ENCODE data around the gene ITPR3. TPM values are rescaled to one million over a fixed set of nuclear protein-coding genes. Genes with fewer than 3 reads are reported as not detected.

The ITPR3 gene
- total RNA-seq, 2 donors from 2014 or later: 48.1 to 48.3 TPM

- peak; percentile 93 for ATAC-seq
- no peaks in the 10 kb centered on the region for H3K9me3 ChIP-seq (ENCODE audit: control insufficient read depth, low read length, poor library complexity, severe bottlenecking)
- peak overlapping the region; percentile 12 for H3K4me3 Mint-ChIP-seq
- no peaks in the 10 kb centered on the region for H3K27me3 Mint-ChIP-seq
- DNase-seq: peak; percentile 65 to 87 (median 79)
- H3K36me3 Mint-ChIP-seq (ENCODE audit: low read depth): no peaks in the 10 kb centered on the region
- H3K27ac Mint-ChIP-seq: peak overlapping the region; percentile 53
- peaks cover 13% of the 10 kb centered on the region for H3K4me1 Mint-ChIP-seq
These were observed 35.6 kb upstream of the ITPR3 start for GRCh38 chr6:33585403-33586107.

GRCh38 chr6:33586108-33586640 is 34.9 kb upstream of the ITPR3 start:
- no peaks in the 10 kb centered on the region for H3K36me3 Mint-ChIP-seq (ENCODE audit: low read depth)
- no peak overlapping the region for H3K4me3 Mint-ChIP-seq
- no peaks in the 10 kb centered on the region for H3K9me3 ChIP-seq (ENCODE audit: control insufficient read depth, low read length, poor library complexity, severe bottlenecking)
- H3K4me1 Mint-ChIP-seq: peaks cover 15% of the 10 kb centered on the region
- H3K27me3 Mint-ChIP-seq: no peaks in the 10 kb centered on the region
- DNase-seq (no peak), ATAC-seq (no peak)
- H3K27ac Mint-ChIP-seq: peak overlapping the region; percentile 53

DNA sequence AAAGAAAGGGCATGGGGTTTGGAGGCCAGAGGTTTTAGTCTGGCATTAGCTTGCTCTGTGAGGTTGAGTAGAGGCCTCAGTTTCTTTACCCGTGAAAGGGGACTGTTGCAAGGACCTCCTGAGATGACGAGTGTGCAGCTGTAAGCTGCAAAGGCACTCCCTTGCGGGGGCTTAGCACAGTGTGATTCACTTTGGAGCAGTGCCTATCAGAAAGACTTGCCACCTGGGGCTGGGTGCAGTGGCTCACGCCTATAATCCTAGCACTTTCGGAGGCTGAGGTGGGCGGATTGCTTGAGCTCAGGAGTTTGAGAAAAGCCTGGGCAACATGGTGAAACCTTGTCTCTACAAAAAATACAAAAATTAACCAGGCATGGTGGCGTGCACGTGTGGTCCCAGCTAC is 33.6 kb upstream of the ITPR3 start:
- Mint-ChIP-seq H3K4me1 (peaks cover 21% of the 10 kb centered on the region), H3K27ac (peak overlapping the region; percentile 21), H3K4me3 (no peak overlapping the region), H3K27me3 (no peaks in the 10 kb centered on the region), H3K36me3 (ENCODE audit: low read depth) (no peaks in the 10 kb centered on the region)
- H3K9me3 ChIP-seq (ENCODE audit: control insufficient read depth, low read length, poor library complexity, severe bottlenecking): no peaks in the 10 kb centered on the region
- DNase-seq (no peak), ATAC-seq (no peak)

- Mint-ChIP-seq H3K36me3 (ENCODE audit: low read depth) (no peaks in the 10 kb centered on the region), H3K27ac (peak overlapping the region; percentile 70), H3K27me3 (no peaks in the 10 kb centered on the region), H3K4me3 (no peak overlapping the region), H3K4me1 (peaks cover 28% of the 10 kb centered on the region)
- no peaks in the 10 kb centered on the region for H3K9me3 ChIP-seq (ENCODE audit: control insufficient read depth, low read length, poor library complexity, severe bottlenecking)
- ATAC-seq (no peak), DNase-seq (no peak)
These were observed 32.2 kb upstream of the ITPR3 start for GRCh38 chr6:33588894-33589293.

DNA sequence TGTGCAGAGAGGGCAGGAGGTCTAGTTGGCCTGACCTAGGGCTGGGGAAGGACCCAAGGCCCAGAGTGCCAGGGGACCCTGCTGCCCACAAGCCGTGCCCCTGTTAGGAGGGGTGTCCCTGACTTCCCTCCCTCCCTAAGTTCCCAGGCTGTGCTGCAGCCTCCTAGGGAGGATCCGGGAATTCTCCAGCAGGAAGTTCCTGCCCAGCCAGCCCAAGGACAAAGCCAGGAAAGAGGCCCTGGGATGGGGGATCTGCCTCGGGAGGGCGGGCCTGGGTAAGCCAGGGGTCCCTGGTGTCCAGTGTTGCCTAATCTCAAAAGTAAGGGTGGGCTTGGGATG is 31.8 kb upstream of the ITPR3 start:
- Mint-ChIP-seq H3K4me1 (peaks cover 28% of the 10 kb centered on the region), H3K27me3 (no peaks in the 10 kb centered on the region), H3K36me3 (ENCODE audit: low read depth) (no peaks in the 10 kb centered on the region), H3K4me3 (no peak overlapping the region), H3K27ac (no peak overlapping the region)
- ATAC-seq (no peak), DNase-seq (no peak)
- H3K9me3 ChIP-seq (ENCODE audit: control insufficient read depth, low read length, poor library complexity, severe bottlenecking): no peaks in the 10 kb centered on the region

DNA sequence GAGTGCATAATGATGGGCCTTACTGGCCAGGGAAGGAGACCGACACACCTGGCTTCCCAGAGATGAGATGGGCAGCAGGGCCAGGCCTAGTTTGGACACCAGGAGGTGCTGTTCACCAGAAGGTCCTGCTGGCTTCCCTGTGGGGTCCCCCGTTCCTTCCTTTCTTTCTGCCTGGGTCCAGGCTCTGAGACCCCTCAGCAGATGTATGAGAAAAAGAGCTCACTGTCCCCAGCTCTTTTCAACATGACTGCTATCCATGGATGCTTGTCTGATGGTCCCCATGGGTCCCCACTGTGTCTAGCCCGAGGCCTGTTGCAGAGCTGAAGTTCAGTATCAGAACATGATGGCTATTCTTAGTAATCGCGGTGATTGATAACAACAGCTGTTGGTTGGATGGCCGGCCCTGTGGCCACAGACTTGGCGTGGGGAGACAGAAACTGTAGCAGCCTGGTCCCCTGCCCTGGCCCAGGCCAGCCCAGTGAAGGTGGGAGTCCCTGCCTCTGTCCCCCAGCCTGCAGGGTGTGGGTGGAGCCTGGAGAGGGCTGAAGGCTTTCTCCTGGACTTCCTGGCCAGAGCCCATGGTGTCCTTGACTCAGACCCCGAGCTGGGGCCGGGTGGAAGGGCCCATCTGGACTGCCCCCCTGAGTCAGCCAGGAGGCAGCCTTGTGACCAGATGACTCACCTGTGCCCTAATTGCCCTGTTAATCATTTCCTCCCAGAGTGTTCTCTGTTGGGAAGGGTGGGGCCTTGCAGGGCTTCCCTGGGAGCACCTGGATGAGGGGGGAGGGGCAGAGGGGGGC is 31.2 kb upstream of the ITPR3 start:
- ATAC-seq (no peak), DNase-seq (peak in 1 of 3 donors; percentile 31)
- Mint-ChIP-seq H3K4me1 (peaks cover 30% of the 10 kb centered on the region), H3K27ac (peak overlapping the region; percentile 27), H3K4me3 (no peak overlapping the region), H3K36me3 (ENCODE audit: low read depth) (no peaks in the 10 kb centered on the region), H3K27me3 (no peaks in the 10 kb centered on the region)
- H3K9me3 ChIP-seq (ENCODE audit: control insufficient read depth, low read length, poor library complexity, severe bottlenecking): no peaks in the 10 kb centered on the region

GRCh38 chr6:33590531-33591198 is 30.5 kb upstream of the ITPR3 start:
- peaks cover 26% of the 10 kb centered on the region for H3K4me1 Mint-ChIP-seq
- no peaks in the 10 kb centered on the region for H3K36me3 Mint-ChIP-seq (ENCODE audit: low read depth)
- no peaks in the 10 kb centered on the region for H3K9me3 ChIP-seq (ENCODE audit: control insufficient read depth, low read length, poor library complexity, severe bottlenecking)
- DNase-seq: no peak
- no peak overlapping the region for H3K27ac Mint-ChIP-seq
- no peak overlapping the region for H3K4me3 Mint-ChIP-seq
- H3K27me3 Mint-ChIP-seq: no peaks in the 10 kb centered on the region
- no peak for ATAC-seq

GRCh38 chr6:33591424-33592032 is 29.6 kb upstream of the ITPR3 start:
- Mint-ChIP-seq H3K27ac (peak overlapping the region; percentile 88), H3K4me1 (peaks cover 24% of the 10 kb centered on the region), H3K4me3 (peak overlapping the region; percentile 15), H3K36me3 (ENCODE audit: low read depth) (no peaks in the 10 kb centered on the region), H3K27me3 (no peaks in the 10 kb centered on the region)
- H3K9me3 ChIP-seq (ENCODE audit: control insufficient read depth, low read length, poor library complexity, severe bottlenecking): no peaks in the 10 kb centered on the region
- DNase-seq (no peak), ATAC-seq (no peak)

GRCh38 chr6:33592280-33592594 is 28.9 kb upstream of the ITPR3 start:
- H3K4me3 Mint-ChIP-seq: peak overlapping the region; percentile 89
- ATAC-seq (no peak), DNase-seq (no peak)
- no peaks in the 10 kb centered on the region for H3K27me3 Mint-ChIP-seq
- no peaks in the 10 kb centered on the region for H3K9me3 ChIP-seq (ENCODE audit: control insufficient read depth, low read length, poor library complexity, severe bottlenecking)
- H3K27ac Mint-ChIP-seq: peak overlapping the region; percentile 88
- peaks cover 24% of the 10 kb centered on the region for H3K4me1 Mint-ChIP-seq
- H3K36me3 Mint-ChIP-seq (ENCODE audit: low read depth): no peaks in the 10 kb centered on the region

- peak overlapping the region; percentile 88 for H3K27ac Mint-ChIP-seq
- peak; percentile 27 to 38 (median 29) for DNase-seq
- H3K4me1 Mint-ChIP-seq: peaks cover 27% of the 10 kb centered on the region
- no peaks in the 10 kb centered on the region for H3K9me3 ChIP-seq (ENCODE audit: control insufficient read depth, low read length, poor library complexity, severe bottlenecking)
- H3K36me3 Mint-ChIP-seq (ENCODE audit: low read depth): no peaks in the 10 kb centered on the region
- H3K27me3 Mint-ChIP-seq: no peaks in the 10 kb centered on the region
- peak overlapping the region; percentile 89 for H3K4me3 Mint-ChIP-seq
- ATAC-seq: peak; percentile 83
These were observed 28.3 kb upstream of the ITPR3 start for GRCh38 chr6:33592595-33593413.

GRCh38 chr6:33593414-33593727 is 27.8 kb upstream of the ITPR3 start:
- ATAC-seq (no peak), DNase-seq (no peak)
- Mint-ChIP-seq H3K4me1 (peaks cover 27% of the 10 kb centered on the region), H3K27ac (peak overlapping the region; percentile 88), H3K36me3 (ENCODE audit: low read depth) (no peaks in the 10 kb centered on the region), H3K4me3 (peak overlapping the region; percentile 89), H3K27me3 (no peaks in the 10 kb centered on the region)
- H3K9me3 ChIP-seq (ENCODE audit: control insufficient read depth, low read length, poor library complexity, severe bottlenecking): no peaks in the 10 kb centered on the region

- peak overlapping the region; percentile 66 for H3K4me3 Mint-ChIP-seq
- H3K27ac Mint-ChIP-seq: no peak overlapping the region
- H3K36me3 Mint-ChIP-seq (ENCODE audit: low read depth): no peaks in the 10 kb centered on the region
- no peak for DNase-seq
- peaks cover 27% of the 10 kb centered on the region for H3K4me1 Mint-ChIP-seq
- no peak for ATAC-seq
- no peaks in the 10 kb centered on the region for H3K27me3 Mint-ChIP-seq
- H3K9me3 ChIP-seq (ENCODE audit: control insufficient read depth, low read length, poor library complexity, severe bottlenecking): no peaks in the 10 kb centered on the region
These were observed 25.9 kb upstream of the ITPR3 start for GRCh38 chr6:33595001-33595846.
